ENCODE measurements around the gene SV2B. TPM values are rescaled to one million over a fixed set of nuclear protein-coding genes. Genes with fewer than 3 reads are reported as not detected.

SV2B gene
- total RNA-seq, 1 experiment from 2014 or later = not detected

DNA sequence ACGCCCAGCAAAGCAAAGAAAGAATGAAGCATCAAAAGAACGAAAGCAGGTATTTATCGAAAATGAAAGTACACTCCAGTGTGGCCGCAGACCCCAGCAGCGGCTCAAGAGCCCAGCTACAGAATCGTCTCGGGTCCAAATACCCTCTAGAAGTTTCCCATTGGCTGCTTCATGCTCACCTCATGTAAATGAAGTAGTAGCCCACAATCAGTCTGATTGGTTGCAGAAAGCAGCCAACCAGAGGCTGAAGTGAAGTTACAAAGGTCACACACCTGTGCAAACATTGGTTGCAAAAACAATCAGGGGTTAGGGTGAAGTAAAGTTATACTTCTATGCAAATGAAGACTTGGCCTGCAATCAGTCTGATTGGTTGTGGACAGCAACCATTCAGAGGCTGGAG lies 32.0 kb downstream of the SV2B start:
- Histone ChIP-seq H3K79me2 (ENCODE audit: insufficient read depth, low read length) (no peaks in the 10 kb centered on the region), H4K8ac (replicated peaks; ENCODE audit: insufficient read length, low read depth, low read length) (no peak overlapping the region), H4K20me1 (ENCODE audit: control insufficient read depth, insufficient read depth, insufficient read length) (no peaks in the 10 kb centered on the region), H2BK5ac (ENCODE audit: insufficient read length, low read length) (no peak overlapping the region), H4K91ac (ENCODE audit: insufficient read length, low read depth, low read length) (no peak overlapping the region), H3K79me1 (ENCODE audit: insufficient read depth, low read depth, low read length, poor library complexity, severe bottlenecking) (no peaks in the 10 kb centered on the region), H2BK15ac (ENCODE audit: low read depth, low read length) (no peak overlapping the region), H2AFZ (ENCODE audit: low read length) (no peak overlapping the region), H3K56ac (ENCODE audit: insufficient read length, low read depth, low read length) (no peak overlapping the region), H3K4ac (ENCODE audit: low read depth, low read length) (no peak overlapping the region), H3K9me3 (ENCODE audit: control insufficient read depth, low read depth, low read length) (no peaks in the 10 kb centered on the region), H3K27ac (ENCODE audit: insufficient read length, low read depth, low read length) (no peak overlapping the region), H3K9ac (ENCODE audit: extremely low read depth, insufficient read length, low read length) (no peak overlapping the region), H3K27me3 (ENCODE audit: insufficient read depth, low read length) (no peaks in the 10 kb centered on the region), H3T11ph (ENCODE audit: low read length) (no peak overlapping the region), H2BK12ac (ENCODE audit: insufficient read length, low read depth, low read length) (no peak overlapping the region), H3K23ac (ENCODE audit: insufficient read length, low read depth, low read length) (no peak overlapping the region), H3K18ac (ENCODE audit: insufficient read length, low read depth, low read length) (no peak overlapping the region), H3K14ac (ENCODE audit: insufficient read depth, low read length) (no peak overlapping the region), H3K4me1 (ENCODE audit: insufficient read depth, low read length) (peaks cover 6% of the 10 kb centered on the region; the same call in 1 of the 2 replicates), H4K5ac (ENCODE audit: insufficient read length, low read depth, low read length) (no peak overlapping the region), H2AK5ac (ENCODE audit: insufficient read length, low read length) (no peak overlapping the region), H3K23me2 (ENCODE audit: insufficient read length, low read depth, low read length, poor library complexity, severe bottlenecking) (no peaks in the 10 kb centered on the region), H3K4me2 (ENCODE audit: insufficient read depth, insufficient read length, low read length) (no peak overlapping the region), H2BK120ac (ENCODE audit: low read depth, low read length, poor library complexity, severe bottlenecking) (no peak overlapping the region), H2BK20ac (ENCODE audit: low read depth, low read length, poor library complexity, severe bottlenecking) (no peak overlapping the region)
- no peaks in the 10 kb centered on the region for H3K36me3 Mint-ChIP-seq (ENCODE audit: insufficient read depth in 1 of 3, low read depth in 3 of 3)
- WGBS (ENCODE audit: extremely low coverage, insufficient read length, low lambda C conversion rate) = no CpG with 5 or more reads among the region's 7 CpGs
- H3K27me3 Mint-ChIP-seq (ENCODE audit: low read depth) = peaks cover under 1% of the 10 kb centered on the region; the same call in 1 of the 2 replicates
- H3K27ac Mint-ChIP-seq = no peak overlapping the region
- no peaks in the 10 kb centered on the region for H3K9me3 Mint-ChIP-seq
- no peak for DNase-seq
- H3K4me1 Mint-ChIP-seq = peaks cover 3 to 7% of the 10 kb centered on the region in 2 experiments; a peak in 2 of 4 replicates
- TF ChIP-seq, protein P1, sequence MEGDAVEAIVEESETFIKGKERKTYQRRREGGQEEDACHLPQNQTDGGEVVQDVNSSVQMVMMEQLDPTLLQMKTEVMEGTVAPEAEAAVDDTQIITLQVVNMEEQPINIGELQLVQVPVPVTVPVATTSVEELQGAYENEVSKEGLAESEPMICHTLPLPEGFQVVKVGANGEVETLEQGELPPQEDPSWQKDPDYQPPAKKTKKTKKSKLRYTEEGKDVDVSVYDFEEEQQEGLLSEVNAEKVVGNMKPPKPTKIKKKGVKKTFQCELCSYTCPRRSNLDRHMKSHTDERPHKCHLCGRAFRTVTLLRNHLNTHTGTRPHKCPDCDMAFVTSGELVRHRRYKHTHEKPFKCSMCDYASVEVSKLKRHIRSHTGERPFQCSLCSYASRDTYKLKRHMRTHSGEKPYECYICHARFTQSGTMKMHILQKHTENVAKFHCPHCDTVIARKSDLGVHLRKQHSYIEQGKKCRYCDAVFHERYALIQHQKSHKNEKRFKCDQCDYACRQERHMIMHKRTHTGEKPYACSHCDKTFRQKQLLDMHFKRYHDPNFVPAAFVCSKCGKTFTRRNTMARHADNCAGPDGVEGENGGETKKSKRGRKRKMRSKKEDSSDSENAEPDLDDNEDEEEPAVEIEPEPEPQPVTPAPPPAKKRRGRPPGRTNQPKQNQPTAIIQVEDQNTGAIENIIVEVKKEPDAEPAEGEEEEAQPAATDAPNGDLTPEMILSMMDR (conservative IDR thresholded peaks at IDR 0.05) = no peak
- no peak overlapping the region for H3K4me3 Mint-ChIP-seq

All from H9 (cell line).